H9 (cell line): ENCODE results near the gene RPS6KB1. TPM values are rescaled to one million over a fixed set of nuclear protein-coding genes. Genes with fewer than 3 reads are reported as not detected.
"Not testable (repeated sequence)": the region's sequence is repeated elsewhere in the genome, so short reads cannot be mapped to it uniquely, and the experiment has no call there.

ENCODE experiments used
- DNase-seq: peaks from one replicate; pipeline ENCODE4 v3.0.0-alpha.2; 2017
- H2AFZ ChIP-seq: one replicate; pipeline ENCODE4 v1.6.1; 2013; ENCODE audit warnings: mild to moderate bottlenecking, low read length, control low read depth, moderate library complexity
- H2AK5ac ChIP-seq: 2 replicates; pipeline ENCODE4 v1.6.1; 2013; ENCODE audit warnings: low read length, control low read depth, mixed read lengths; ENCODE audit not compliant: insufficient read length
- H2BK120ac ChIP-seq: one replicate; pipeline ENCODE4 v1.6.1; 2013; ENCODE audit warnings: low read depth, mild to moderate bottlenecking, low read length, control low read depth, inconsistent platforms; ENCODE audit not compliant: poor library complexity, severe bottlenecking
- H2BK12ac ChIP-seq: 2 replicates; pipeline ENCODE4 v1.6.1; 2013; ENCODE audit warnings: low read length, control low read depth, mixed read lengths, low read depth; ENCODE audit not compliant: insufficient read length
- H2BK15ac ChIP-seq: 2 replicates; pipeline ENCODE4 v1.6.1; 2013; ENCODE audit warnings: low read depth, low read length, control low read depth
- H2BK20ac ChIP-seq: one replicate; pipeline ENCODE4 v1.6.1; 2013; ENCODE audit warnings: low read depth, mild to moderate bottlenecking, low read length, control low read depth, inconsistent platforms; ENCODE audit not compliant: poor library complexity, severe bottlenecking
- H2BK5ac ChIP-seq: 2 replicates; pipeline ENCODE4 v1.6.1; 2013; ENCODE audit warnings: low read length, control low read depth, mixed read lengths; ENCODE audit not compliant: insufficient read length
- H3K14ac ChIP-seq: 2 replicates; pipeline ENCODE4 v1.6.1; 2013; ENCODE audit warnings: low read length, control low read depth; ENCODE audit not compliant: insufficient read depth
- H3K18ac ChIP-seq: 2 replicates; pipeline ENCODE4 v1.6.1; 2013; ENCODE audit warnings: low read depth, mild to moderate bottlenecking, mixed read lengths, low read length, control low read depth; ENCODE audit not compliant: insufficient read length
- H3K23ac ChIP-seq: 2 replicates; pipeline ENCODE4 v1.6.1; 2013; ENCODE audit warnings: low read length, control low read depth, mixed read lengths, low read depth; ENCODE audit not compliant: insufficient read length
- H3K23me2 ChIP-seq: 2 replicates; pipeline ENCODE4 v1.6.1; 2013; ENCODE audit warnings: low read depth, mild to moderate bottlenecking, mixed read lengths, low read length, control low read depth; ENCODE audit not compliant: insufficient read length, poor library complexity, severe bottlenecking
- H3K27ac ChIP-seq: 2 replicates; pipeline ENCODE4 v1.5.1; 2013; ENCODE audit warnings: low read length, control low read depth, mixed read lengths, low read depth; ENCODE audit not compliant: insufficient read length
- H3K27me3 ChIP-seq: 2 replicates; pipeline ENCODE4 v1.6.1; 2013; ENCODE audit warnings: low read length, control low read depth, inconsistent platforms; ENCODE audit not compliant: insufficient read depth
- H3K4ac ChIP-seq: 2 replicates; pipeline ENCODE4 v1.6.1; 2013; ENCODE audit warnings: low read depth, mild to moderate bottlenecking, control low read depth, inconsistent platforms, low read length, moderate library complexity
- H3K4me1 ChIP-seq: 2 replicates; pipeline ENCODE4 v1.6.1; 2013; ENCODE audit warnings: low read length, control low read depth, inconsistent platforms; ENCODE audit not compliant: insufficient read depth
- H3K4me2 ChIP-seq: 2 replicates; pipeline ENCODE4 v1.6.1; 2013; ENCODE audit warnings: low read length, control low read depth, mixed read lengths; ENCODE audit not compliant: insufficient read length, insufficient read depth
- H3K56ac ChIP-seq: 2 replicates; pipeline ENCODE4 v1.6.1; 2013; ENCODE audit warnings: low read depth, mild to moderate bottlenecking, mixed read lengths, low read length, control low read depth; ENCODE audit not compliant: insufficient read length
- H3K79me1 ChIP-seq: 2 replicates; pipeline ENCODE4 v1.6.1; 2013; ENCODE audit warnings: low read depth, mild to moderate bottlenecking, moderate library complexity, low read length, control low read depth, inconsistent platforms; ENCODE audit not compliant: insufficient read depth, poor library complexity, severe bottlenecking
- H3K79me2 ChIP-seq: 2 replicates; pipeline ENCODE4 v1.6.1; 2013; ENCODE audit warnings: low read length, control low read depth, inconsistent platforms; ENCODE audit not compliant: insufficient read depth
- H3K9ac ChIP-seq: 2 replicates; pipeline ENCODE4 v1.6.1; 2013; ENCODE audit warnings: low read length, control low read depth, mixed read lengths; ENCODE audit not compliant: insufficient read length; ENCODE audit errors: extremely low read depth
- H3K9me3 ChIP-seq: one replicate; pipeline ENCODE4 v1.6.1; 2013; ENCODE audit warnings: low read depth, low read length, inconsistent platforms; ENCODE audit not compliant: control insufficient read depth
- H3T11ph ChIP-seq: one replicate; pipeline ENCODE4 v1.6.1; 2013; ENCODE audit warnings: mild to moderate bottlenecking, low read length, control low read depth, inconsistent platforms
- H4K20me1 ChIP-seq: one replicate; pipeline ENCODE4 v1.6.1; 2013; ENCODE audit not compliant: control insufficient read depth, insufficient read length, insufficient read depth
- H4K5ac ChIP-seq: 2 replicates; pipeline ENCODE4 v1.6.1; 2013; ENCODE audit warnings: low read depth, mild to moderate bottlenecking, mixed read lengths, low read length, control low read depth; ENCODE audit not compliant: insufficient read length
- H4K8ac ChIP-seq: replicated peaks from 2 replicates; pipeline ENCODE4 v1.6.1; 2013; ENCODE audit warnings: low read length, control low read depth, mixed read lengths, low read depth; ENCODE audit not compliant: insufficient read length
- H4K91ac ChIP-seq: 2 replicates; pipeline ENCODE4 v1.6.1; 2013; ENCODE audit warnings: low read depth, mild to moderate bottlenecking, moderate library complexity, mixed read lengths, low read length, control low read depth; ENCODE audit not compliant: insufficient read length
- H3K27ac Mint-ChIP-seq, 3 experiments: 2 replicates in 2 of 3; 3 replicates in 1 of 3; pipeline ENCODE4 v1.8.0; 2020 to 2021; ENCODE audit warnings: mixed read lengths in 3 of 3, mild to moderate bottlenecking in 1 of 3, moderate library complexity in 1 of 3
- H3K27me3 Mint-ChIP-seq: 2 replicates; pipeline ENCODE4 v1.8.0; 2021; ENCODE audit warnings: low read depth, mild to moderate bottlenecking, moderate library complexity, mixed read lengths
- H3K36me3 Mint-ChIP-seq, 3 experiments: 2 replicates in 2 of 3; 3 replicates in 1 of 3; pipeline ENCODE4 v1.8.0; 2020 to 2021; ENCODE audit warnings: low read depth in 3 of 3, mixed read lengths in 3 of 3; ENCODE audit not compliant: insufficient read depth in 1 of 3
- H3K4me1 Mint-ChIP-seq, 2 experiments: 2 replicates each; pipeline ENCODE4 v1.8.0; 2020; ENCODE audit warnings: mixed read lengths in 2 of 2
- H3K4me3 Mint-ChIP-seq, 2 experiments: 2 replicates in 1 of 2; 3 replicates in 1 of 2; pipeline ENCODE4 v1.8.0; 2020 to 2021; ENCODE audit warnings: mild to moderate bottlenecking in 2 of 2, mixed read lengths in 2 of 2, moderate library complexity in 1 of 2
- H3K9me3 Mint-ChIP-seq, 2 experiments: 2 replicates in 1 of 2; 3 replicates in 1 of 2; pipeline ENCODE4 v1.8.0; 2020; ENCODE audit warnings: mild to moderate bottlenecking in 2 of 2, mixed read lengths in 2 of 2, moderate library complexity in 1 of 2
- CTCF ChIP-seq: fragments of 200-600 bp; sonication (generic); conservative IDR thresholded peaks from 3 replicates; pipeline ENCODE4 v1.8.0; 2021; ENCODE audit warnings: antibody characterized with exemption, mild to moderate bottlenecking
- WGBS: extraction: QIAGEN DNeasy Blood & Tissue Kit; methylation state at CpG from one replicate; pipeline ENCODE4 v1.1.7; 2013; ENCODE audit warnings: missing lambda C conversion rate, low lambda C conversion rate, mixed read lengths; ENCODE audit not compliant: insufficient read length; ENCODE audit errors: extremely low coverage; 5-methylcytosine and 5-hydroxymethylcytosine counted together
- total RNA-seq: library from RNA; stranded (reverse); gene quantifications from 2 replicates; pipeline ENCODE4 v1.2.1, GENCODE V29; 2021

RPS6KB1 gene
- total RNA-seq, 1 experiment from 2014 or later: 36.1 TPM

- TF ChIP-seq CTCF: no peak
- H3K4me3 Mint-ChIP-seq: no peak overlapping the region
- H2BK12ac ChIP-seq: no peak overlapping the region
- no peaks in the 10 kb centered on the region for H3K79me2 ChIP-seq
- no peaks in the 10 kb centered on the region for H3K4me1 ChIP-seq
- no peak overlapping the region for H3K56ac ChIP-seq
- no peaks in the 10 kb centered on the region for H3K9me3 ChIP-seq
- no peak overlapping the region for H3K27ac Mint-ChIP-seq
- DNase-seq: no peak
- no peak overlapping the region for H3K27ac ChIP-seq
- H3K18ac ChIP-seq: no peak overlapping the region
- no peaks in the 10 kb centered on the region for H3K4me1 Mint-ChIP-seq
- H3K4me2 ChIP-seq: no peak overlapping the region
- H2BK15ac ChIP-seq: no peak overlapping the region
- no peak overlapping the region for H3K23ac ChIP-seq
- H4K5ac ChIP-seq: no peak overlapping the region
- H4K91ac ChIP-seq: no peak overlapping the region
- no peak overlapping the region for H2BK120ac ChIP-seq
- H3K9ac ChIP-seq: no peak overlapping the region
- no peaks in the 10 kb centered on the region for H4K20me1 ChIP-seq
- no peak overlapping the region for H2BK20ac ChIP-seq
- no peak overlapping the region for H2AK5ac ChIP-seq
- peaks cover 6 to 34% (median 26%) of the 10 kb centered on the region in 3 experiments; a peak in 5 of 7 replicates for H3K36me3 Mint-ChIP-seq
- no peak overlapping the region for H3K4ac ChIP-seq
- no peaks in the 10 kb centered on the region for H3K9me3 Mint-ChIP-seq
- H3K14ac ChIP-seq: no peak overlapping the region
- no peaks in the 10 kb centered on the region for H3K79me1 ChIP-seq
- H3K23me2 ChIP-seq: no peaks in the 10 kb centered on the region
- no peak overlapping the region for H2AFZ ChIP-seq
- H3K27me3 Mint-ChIP-seq: no peaks in the 10 kb centered on the region
- H4K8ac ChIP-seq: no peak overlapping the region
- no peak overlapping the region for H2BK5ac ChIP-seq
- H3T11ph ChIP-seq: no peak overlapping the region
- no peaks in the 10 kb centered on the region for H3K27me3 ChIP-seq
Observed at GRCh38 chr17:59872351-59872750, 20.6 kb upstream of the RPS6KB1 start.

GRCh38 chr17:59873414-59873813 is 19.5 kb upstream of the RPS6KB1 start:
- H2AFZ ChIP-seq, H3K4me1 Mint-ChIP-seq, H2BK120ac ChIP-seq, H4K5ac ChIP-seq, H3K4ac ChIP-seq, H3K27me3 ChIP-seq, H2BK12ac ChIP-seq, H3K27ac ChIP-seq, H4K20me1 ChIP-seq, DNase-seq, H2AK5ac ChIP-seq, H4K8ac ChIP-seq, H3K56ac ChIP-seq, H3K4me1 ChIP-seq, H4K91ac ChIP-seq, H2BK20ac ChIP-seq, H3K4me3 Mint-ChIP-seq, H3K27ac Mint-ChIP-seq, H3K23ac ChIP-seq, H3T11ph ChIP-seq, H2BK15ac ChIP-seq, H3K79me2 ChIP-seq, H3K4me2 ChIP-seq, H3K9me3 Mint-ChIP-seq, H3K18ac ChIP-seq, H3K9ac ChIP-seq, H2BK5ac ChIP-seq, H3K9me3 ChIP-seq, H3K23me2 ChIP-seq, H3K14ac ChIP-seq, H3K27me3 Mint-ChIP-seq, H3K79me1 ChIP-seq: not testable (repeated sequence)
- peaks cover 8 to 42% (median 29%) of the 10 kb centered on the region in 3 experiments; a peak in 5 of 7 replicates for H3K36me3 Mint-ChIP-seq
- WGBS: no CpG with 5 or more reads among the region's 8 CpGs
